Left lobe of liver (tissue), 2 donors: ENCODE measurements around the gene LRRC28. TPM values are rescaled to one million over a fixed set of nuclear protein-coding genes. Genes with fewer than 3 reads are reported as not detected.

ENCODE experiments used
- ATAC-seq: fragments of 200-7000 bp; cut with Tn5 transposase; one replicate; pipeline ENCODE4 v1.9.1; 2020; ENCODE audit warnings: mild to moderate bottlenecking, moderate library complexity
- DNase-seq: peaks from one replicate; pipeline ENCODE4 v3.0.0-alpha.2; 2020; ENCODE audit warnings: low spot score
- total RNA-seq: library from RNA; stranded (reverse); gene quantifications from one replicate; pipeline ENCODE4 v1.2.1, GENCODE V29; 2021
- donor health status: DM: no; HTN: no; CAD: no; lungs with moderate emphysema.
- donor health status: DM: no; HTN: yes; CAD: no.

LRRC28 gene
- total RNA-seq, 1 donor from 2014 or later, result 26.9 TPM

DNA sequence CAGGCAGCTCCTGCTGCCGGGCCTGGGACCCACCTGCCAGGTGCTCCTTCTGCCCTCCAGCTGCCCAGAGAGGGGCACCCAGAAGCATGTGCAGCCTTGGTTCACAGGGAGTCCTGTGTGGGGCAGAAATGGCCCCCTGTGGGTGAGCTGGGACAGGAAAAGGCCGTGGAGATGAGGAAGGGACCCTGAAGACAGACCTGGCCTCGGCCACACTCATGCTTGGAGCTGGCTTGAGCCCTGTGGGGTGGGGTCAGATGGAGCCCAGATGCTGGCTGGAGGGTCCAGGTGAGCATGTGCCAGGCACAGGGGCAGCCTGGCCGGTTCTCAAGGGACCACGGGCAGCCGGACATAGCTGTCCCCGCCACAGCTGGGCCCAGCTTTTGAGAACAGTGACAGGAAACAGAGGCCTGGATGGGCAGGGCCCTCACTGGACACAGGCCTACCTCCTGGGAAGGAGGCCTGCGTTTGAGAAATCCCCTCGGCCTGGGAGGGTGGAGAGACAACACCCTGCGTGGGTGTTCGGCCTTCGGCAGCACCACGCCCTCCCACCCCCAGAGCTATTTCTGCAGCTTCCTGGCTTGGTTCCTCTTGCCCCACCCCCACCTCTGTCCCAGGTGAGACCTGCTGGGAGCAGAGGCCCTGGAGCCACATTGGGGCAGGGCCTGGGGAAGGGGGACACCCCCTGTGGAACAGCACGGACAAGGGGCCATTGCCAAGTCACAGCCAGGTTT, 181.9 kb downstream of the LRRC28 start:
- ATAC-seq (peak; percentile 18), DNase-seq (peak; percentile 43)

DNA sequence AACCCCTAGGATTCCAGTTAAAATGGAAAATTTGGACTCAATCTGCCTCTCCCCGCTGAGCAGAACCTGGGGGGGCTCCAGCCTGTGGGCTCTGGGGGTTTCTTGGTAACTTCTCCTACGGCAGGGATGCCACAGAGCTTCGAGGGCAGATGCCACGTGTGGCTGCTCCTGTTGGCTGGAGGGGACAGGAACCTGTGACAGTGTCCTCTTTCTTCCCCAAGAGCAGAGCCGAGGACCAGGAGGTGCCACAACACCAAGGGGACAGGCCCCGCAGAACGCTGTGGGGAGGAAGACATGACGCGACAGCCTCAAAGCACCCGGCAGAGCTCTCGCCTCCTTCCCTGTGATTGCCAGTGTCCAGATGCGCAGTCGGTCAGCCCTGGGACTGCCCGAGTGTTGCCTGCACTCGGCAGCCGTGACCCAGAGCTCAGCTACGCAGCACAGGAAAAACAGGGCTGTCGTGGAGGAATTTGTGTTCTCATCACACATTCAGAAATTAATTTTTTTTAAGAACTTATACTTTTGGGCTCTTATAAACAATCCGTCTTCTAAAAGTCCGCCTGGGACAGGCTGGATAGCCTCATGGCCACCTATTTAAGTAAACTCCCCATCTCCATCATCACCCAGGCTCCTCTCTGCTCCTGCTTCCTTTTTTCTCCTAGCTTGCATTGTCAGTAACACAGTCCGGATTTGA, 182.6 kb downstream of the LRRC28 start:
- no peak for ATAC-seq
- DNase-seq, result peak; percentile 15

DNA sequence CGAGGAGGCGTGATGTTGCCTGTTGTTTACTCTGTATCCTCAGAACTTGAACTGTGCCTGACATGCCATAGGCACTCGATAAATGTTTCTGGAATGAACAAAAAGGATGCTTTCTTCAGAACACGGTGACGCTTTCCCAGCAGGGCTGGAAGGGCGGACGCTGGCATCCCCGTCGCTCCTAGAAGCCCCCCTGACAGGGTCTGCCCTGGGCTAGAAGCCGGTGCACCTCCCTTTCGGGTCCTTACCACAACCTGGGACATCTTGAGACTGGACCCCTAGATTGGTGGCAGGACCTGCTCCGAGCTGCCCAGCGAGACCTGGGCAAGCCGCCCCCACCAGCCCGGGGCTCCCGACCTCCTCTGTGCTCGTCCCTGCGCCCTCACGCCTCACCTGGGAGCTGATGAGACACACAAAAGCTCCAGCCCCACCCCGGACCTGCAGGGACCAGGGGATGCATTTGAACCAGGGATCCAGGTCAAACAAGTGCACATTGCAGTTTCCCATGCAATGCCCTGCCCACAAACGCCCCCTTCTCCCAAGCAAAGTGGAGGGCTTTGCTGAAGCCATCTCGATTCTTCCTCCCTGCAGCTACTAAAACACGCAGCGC, 183.3 kb downstream of the LRRC28 start:
- ATAC-seq (no peak), DNase-seq (peak; percentile 16)

DNA sequence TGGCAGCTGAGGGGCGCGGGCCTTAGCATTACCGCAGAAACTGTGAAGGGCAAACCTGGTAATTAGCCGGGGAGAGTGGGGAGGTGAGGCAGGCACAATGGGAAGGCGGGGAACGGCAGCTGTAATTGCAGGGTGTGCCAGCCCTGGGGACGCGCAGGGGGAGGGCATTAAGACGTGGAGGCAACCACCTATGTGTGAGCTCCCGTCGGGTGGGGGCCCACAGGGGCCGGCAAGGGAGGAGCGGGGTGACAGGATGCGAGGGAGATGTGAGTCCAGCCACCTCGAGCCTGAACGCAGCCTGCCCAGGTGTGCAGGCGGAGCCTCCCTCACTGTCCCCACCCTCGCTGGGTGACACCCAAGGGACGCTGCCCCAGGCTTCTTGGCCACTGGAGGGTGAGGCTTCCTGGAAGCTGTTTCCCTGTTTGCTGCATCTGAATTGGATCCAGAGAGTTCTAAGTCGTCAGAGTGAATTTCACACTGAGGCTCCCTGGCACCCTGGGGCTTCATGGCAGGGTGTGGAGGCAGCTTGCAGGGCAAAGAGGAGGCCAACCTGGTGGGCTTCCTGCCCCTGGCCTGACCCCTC, 183.9 kb downstream of the LRRC28 start:
- ATAC-seq (no peak), DNase-seq (peak; percentile 38)

GRCh38 chr15:99435877-99436541, 184.7 kb downstream of the LRRC28 start:
- no peak for ATAC-seq

GRCh38 chr15:99436542-99437314, 185.4 kb downstream of the LRRC28 start:
- DNase-seq (peak; percentile 33), ATAC-seq (no peak)

More at GRCh38 chr15:99435877-99436541, 184.7 kb downstream of the LRRC28 start:
- peak; percentile 35 for DNase-seq

- ATAC-seq (no peak), DNase-seq (peak; percentile 30)
These were observed 186.3 kb downstream of the LRRC28 start for GRCh38 chr15:99437315-99438223.

GRCh38 chr15:99438224-99438585, 186.9 kb downstream of the LRRC28 start:
- DNase-seq (no peak), ATAC-seq (no peak)

GRCh38 chr15:99438691-99439523, 187.6 kb downstream of the LRRC28 start:
- ATAC-seq (no peak), DNase-seq (no peak)

DNA sequence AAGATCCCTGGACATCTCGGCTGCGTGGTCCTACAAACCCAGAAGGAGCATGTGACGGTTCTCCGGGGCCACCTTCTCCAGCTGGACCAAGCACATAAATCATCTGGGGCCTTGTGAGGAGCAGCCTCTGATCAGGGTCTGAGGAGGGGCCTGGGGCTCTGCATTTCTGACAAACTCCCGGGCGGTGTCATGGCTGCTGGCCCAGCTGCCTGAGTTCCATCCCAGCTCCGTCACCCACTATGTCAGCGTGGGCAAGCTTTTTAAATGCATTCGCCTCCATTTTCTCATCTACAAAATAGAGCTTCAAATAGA, 188.2 kb downstream of the LRRC28 start:
- no peak for ATAC-seq

DNA sequence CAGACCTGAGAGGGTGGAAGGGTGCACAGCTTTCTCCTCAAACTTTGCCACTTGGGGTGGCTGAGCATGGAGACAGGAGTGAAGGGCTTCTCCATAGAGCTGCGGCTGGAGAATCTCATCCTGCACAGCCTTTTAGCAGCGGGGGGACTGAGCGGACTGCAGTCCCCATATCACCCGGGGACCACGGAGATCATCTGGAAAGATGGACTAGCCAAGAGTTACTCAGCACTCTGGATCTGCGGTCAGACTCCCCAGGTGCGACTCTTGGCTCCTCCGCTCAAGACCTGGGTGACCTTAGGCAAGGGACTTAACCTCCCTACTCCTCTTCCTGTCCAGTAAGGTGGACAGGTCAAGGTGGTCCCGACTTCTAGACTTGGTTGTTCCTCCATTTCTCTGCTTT, 188.7 kb downstream of the LRRC28 start:
- ATAC-seq (no peak), DNase-seq (peak; percentile 32)

More for the DNA sequence above, 188.2 kb downstream of the LRRC28 start:
- peak; percentile 30 for DNase-seq

Other genes starting within 250 kb of the LRRC28 start
- not detected for gene PGPEP1L, start 243.7 kb upstream of the LRRC28 start, total RNA-seq
- gene SYNM, start 146.4 kb upstream of the LRRC28 start, total RNA-seq, result 3.8 TPM
- 9.0 TPM for gene TTC23, start 1.9 kb upstream of the LRRC28 start, total RNA-seq